OCI-LY7 (cell line): Measurements from ENCODE around the gene MED15. TPM values are rescaled to one million over a fixed set of nuclear protein-coding genes. Genes with fewer than 3 reads are reported as not detected.

ENCODE experiments used
- BruUV-seq: library from RNA; stranded (reverse); fragments of 400-500 nt; replicated peaks from 2 replicates; lab custom pipeline; 2021; lab: Mats Ljungman, UMichigan
- CTCF ChIA-PET: fragments of 300-600 bp; sonication (Branson Sonifier 250); formaldehyde crosslinking; loops from one replicate; lab custom pipeline; 2022; ENCODE audit warnings: antibody characterized with exemption; ENCODE audit not compliant: unreplicated experiment; lab: Charles Lee
- POLR2A ChIA-PET: fragments of 300-600 bp; sonication (Branson Sonifier 250); formaldehyde crosslinking; loops from one replicate; lab custom pipeline; 2022; ENCODE audit warnings: antibody characterized with exemption; lab: Charles Lee
- DNase-seq: peaks from one replicate; pipeline ENCODE4 v3.0.0-alpha.2; 2015; ENCODE audit warnings: low spot score
- H2AFZ ChIP-seq: fragments of 200-600 bp; sonication (generic), shearing (Covaris generic); 2 replicates; pipeline ENCODE4 v1.6.1; 2014; ENCODE audit warnings: mild to moderate bottlenecking, antibody characterized with exemption, low read length, moderate library complexity
- H3K27ac ChIP-seq: fragments of 200-600 bp; sonication (generic); 2 replicates; pipeline ENCODE4 v1.5.1; 2014; ENCODE audit warnings: mixed run types, low read depth, mild to moderate bottlenecking, moderate library complexity, low read length, inconsistent platforms; ENCODE audit not compliant: poor library complexity, severe bottlenecking
- H3K36me3 ChIP-seq: fragments of 200-600 bp; sonication (generic); 2 replicates; pipeline ENCODE4 v1.6.1; 2014; ENCODE audit warnings: mild to moderate bottlenecking, antibody characterized with exemption, low read length, moderate library complexity, mixed read lengths; ENCODE audit not compliant: insufficient read depth
- H3K4me1 ChIP-seq: fragments of 200-600 bp; sonication (generic); 2 replicates; pipeline ENCODE4 v1.5.1; 2014; ENCODE audit warnings: mild to moderate bottlenecking, low read length; ENCODE audit not compliant: insufficient read depth, poor library complexity, severe bottlenecking
- H3K4me2 ChIP-seq: fragments of 200-600 bp; sonication (generic); 2 replicates; pipeline ENCODE4 v1.6.1; 2014; ENCODE audit warnings: mild to moderate bottlenecking, low read length
- H3K4me3 ChIP-seq: fragments of 200-600 bp; sonication (generic); 2 replicates; pipeline ENCODE4 v1.5.1; 2014; ENCODE audit warnings: mild to moderate bottlenecking, low read depth, low read length; ENCODE audit not compliant: poor library complexity, severe bottlenecking
- H3K79me2 ChIP-seq: fragments of 200-600 bp; sonication (generic); 2 replicates; pipeline ENCODE4 v1.6.1; 2016; ENCODE audit warnings: low read depth, mild to moderate bottlenecking, low read length, moderate library complexity, mixed read lengths; ENCODE audit not compliant: insufficient read depth
- H3K9me2 ChIP-seq: fragments of 200-600 bp; sonication (generic); 2 replicates; pipeline ENCODE4 v1.6.1; 2016; ENCODE audit warnings: mild to moderate bottlenecking, low read length, mixed read lengths; ENCODE audit not compliant: insufficient read depth
- H3K9me3 ChIP-seq: fragments of 200-600 bp; sonication (generic); 2 replicates; pipeline ENCODE4 v1.6.1; 2014; ENCODE audit warnings: mild to moderate bottlenecking, mixed run types, low read length, mixed read lengths
- H4K20me1 ChIP-seq: fragments of 200-600 bp; sonication (generic); 2 replicates; pipeline ENCODE4 v1.6.1; 2014; ENCODE audit warnings: mild to moderate bottlenecking, antibody characterized with exemption, low read length, moderate library complexity, mixed read lengths; ENCODE audit not compliant: insufficient read depth
- EZH2phosphoT487 ChIP-seq: fragments of 200-600 bp; sonication (generic); IDR thresholded peaks from 2 replicates; pipeline ENCODE4 v1.6.1; 2018; ENCODE audit warnings: low read depth, borderline replicate concordance, mild to moderate bottlenecking, mixed run types, antibody characterized with exemption, low read length, moderate library complexity, mixed read lengths
- intact Hi-C: fragments of 100-400 bp; cut with micrococcal nuclease; formaldehyde crosslinking; loops from one replicate; pipeline ENCODE4 v1.10.0; 2022; ENCODE audit not compliant: unreplicated experiment
- small RNA-seq: library from RNA; depleted of rRNA; stranded (forward); fragments of <200 nt; gene quantifications from one replicate; pipeline ENCODE3, GENCODE V24; 2014
- total RNA-seq, 2 experiments: library from RNA; depleted of rRNA in 1 of 2; stranded (reverse); fragments of >200 nt in 1 of 2; shearing (Covaris generic) in 1 of 2; gene quantifications; 2 replicates each; pipeline ENCODE4 v1.2.3, GENCODE V29; 2014 to 2022

MED15 gene
- total RNA-seq, 2 experiments from 2014 or later: 28.7 to 79.2 TPM

DNA sequence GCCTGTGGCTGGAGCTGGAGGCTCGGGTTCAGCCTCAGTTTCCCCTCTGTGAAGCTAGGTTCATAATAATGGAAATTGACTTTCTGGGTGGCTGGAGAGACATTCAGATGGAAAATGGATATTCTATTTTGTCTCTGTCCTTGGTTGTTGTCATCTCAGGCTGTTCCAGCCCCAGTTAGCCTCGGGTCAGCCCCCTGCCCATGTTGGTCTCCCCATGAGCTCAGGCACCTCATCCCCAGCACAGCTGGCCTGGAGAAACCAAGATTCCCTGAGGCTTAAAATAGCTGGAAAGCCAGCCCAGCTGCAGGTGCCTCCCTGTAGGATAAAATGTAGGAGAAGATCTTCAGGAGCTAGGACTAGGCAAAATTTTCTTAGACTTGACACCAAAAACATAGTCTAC, 129.5 kb downstream of the MED15 start:
- Histone ChIP-seq H3K4me2 (no peak overlapping the region), H3K4me1 (peaks cover 8% of the 10 kb centered on the region), H3K4me3 (no peak overlapping the region), H4K20me1 (no peaks in the 10 kb centered on the region), H3K9me3 (no peaks in the 10 kb centered on the region), H3K79me2 (no peaks in the 10 kb centered on the region), H3K27ac (no peak overlapping the region), H3K36me3 (no peaks in the 10 kb centered on the region), H2AFZ (no peak overlapping the region), H3K9me2 (no peaks in the 10 kb centered on the region)
- DNase-seq: no peak
- ChIA-PET POLR2A (no interaction called here), CTCF (no interaction called here)
- BruUV-seq: no TSS peak
- no peak for TF ChIP-seq EZH2phosphoT487
- intact Hi-C loops: no loop called here

Small RNA genes lying within 50 kb of the gene (small RNA-seq; reads per million reads assigned to genes)
- not detected for gene IGLL4P
- gene RF00019: not detected
- gene RN7SL812P: not detected
- not detected for gene RNY1P9

Other genes starting within 250 kb of the MED15 start
- gene RTN4R, start 239.3 kb upstream of the MED15 start, total RNA-seq (2014; rRNA removed; shearing (Covaris generic)): not detected in 2 replicates
- not detected in 2 replicates for gene RTN4R, start 239.3 kb upstream of the MED15 start, total RNA-seq (2022)
- gene DGCR6L, start 187.6 kb upstream of the MED15 start, total RNA-seq (2014; rRNA removed; shearing (Covaris generic)): 36.0 and 37.8 TPM in 2 replicates
- gene DGCR6L, start 187.6 kb upstream of the MED15 start, total RNA-seq (2022): 18.9 and 22.5 TPM in 2 replicates
- not detected in 2 replicates for gene ZNF74, start 113.5 kb upstream of the MED15 start, total RNA-seq (2014; rRNA removed; shearing (Covaris generic))
- not detected in 2 replicates for gene ZNF74, start 113.5 kb upstream of the MED15 start, total RNA-seq (2022)
- gene SCARF2, start 69.8 kb upstream of the MED15 start, total RNA-seq (2014; rRNA removed; shearing (Covaris generic)): 1.0 and 1.2 TPM in 2 replicates
- 2.2 and 3.2 TPM in 2 replicates for gene SCARF2, start 69.8 kb upstream of the MED15 start, total RNA-seq (2022)
- 11.4 and 14.8 TPM in 2 replicates for gene KLHL22, start 11.8 kb upstream of the MED15 start, total RNA-seq (2014; rRNA removed; shearing (Covaris generic))
- gene KLHL22, start 11.8 kb upstream of the MED15 start, total RNA-seq (2022): 32.9 and 38.1 TPM in 2 replicates